ENCODE results near the gene ESR1. TPM values are rescaled to one million over a fixed set of nuclear protein-coding genes. Genes with fewer than 3 reads are reported as not detected.

The ESR1 gene
- total and polyA plus RNA-seq, 2 donors from 2014 or later: 1.1 to 5.2 TPM

DNA sequence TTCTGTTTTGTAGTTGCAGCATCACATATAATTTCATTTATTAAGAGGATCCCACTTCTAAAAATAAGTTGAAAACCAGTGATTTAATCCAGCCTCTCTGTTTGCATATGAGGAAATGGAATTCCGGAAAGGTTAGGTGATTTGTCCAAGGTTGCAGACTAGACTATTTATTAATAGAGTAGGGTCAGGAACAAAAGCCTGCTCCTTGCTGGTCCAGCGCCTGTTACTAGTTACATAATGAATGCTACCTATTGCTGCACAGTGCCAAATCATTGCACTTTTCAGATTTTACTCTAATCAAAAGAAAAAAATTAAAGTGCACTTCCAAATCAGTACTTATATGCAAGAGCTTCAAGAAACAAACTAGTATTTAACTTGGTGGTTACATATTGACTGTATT is 238.6 kb downstream of the ESR1 start:
- FAIRE-seq (no peak), DNase-seq (no peak)
- H3K4me1 ChIP-seq (ENCODE audit: control insufficient read depth in 2 of 3, insufficient read depth in 2 of 3, low read depth in 1 of 3, low read length in 3 of 3): no peaks in the 10 kb centered on the region
- no peak overlapping the region for H3K9ac ChIP-seq (ENCODE audit: low read length in 3 of 3)
- H3K9me3 ChIP-seq (ENCODE audit: control insufficient read depth in 2 of 3, insufficient read depth in 1 of 3, low read length in 3 of 3): no peaks in the 10 kb centered on the region
- H3K4me3 ChIP-seq (ENCODE audit: low read length in 3 of 3): no peak overlapping the region
- TF ChIP-seq, protein P1, sequence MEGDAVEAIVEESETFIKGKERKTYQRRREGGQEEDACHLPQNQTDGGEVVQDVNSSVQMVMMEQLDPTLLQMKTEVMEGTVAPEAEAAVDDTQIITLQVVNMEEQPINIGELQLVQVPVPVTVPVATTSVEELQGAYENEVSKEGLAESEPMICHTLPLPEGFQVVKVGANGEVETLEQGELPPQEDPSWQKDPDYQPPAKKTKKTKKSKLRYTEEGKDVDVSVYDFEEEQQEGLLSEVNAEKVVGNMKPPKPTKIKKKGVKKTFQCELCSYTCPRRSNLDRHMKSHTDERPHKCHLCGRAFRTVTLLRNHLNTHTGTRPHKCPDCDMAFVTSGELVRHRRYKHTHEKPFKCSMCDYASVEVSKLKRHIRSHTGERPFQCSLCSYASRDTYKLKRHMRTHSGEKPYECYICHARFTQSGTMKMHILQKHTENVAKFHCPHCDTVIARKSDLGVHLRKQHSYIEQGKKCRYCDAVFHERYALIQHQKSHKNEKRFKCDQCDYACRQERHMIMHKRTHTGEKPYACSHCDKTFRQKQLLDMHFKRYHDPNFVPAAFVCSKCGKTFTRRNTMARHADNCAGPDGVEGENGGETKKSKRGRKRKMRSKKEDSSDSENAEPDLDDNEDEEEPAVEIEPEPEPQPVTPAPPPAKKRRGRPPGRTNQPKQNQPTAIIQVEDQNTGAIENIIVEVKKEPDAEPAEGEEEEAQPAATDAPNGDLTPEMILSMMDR (IDR thresholded peaks at IDR 0.05; ENCODE audit: borderline replicate concordance, extremely low read depth, insufficient read depth): no peak
- intact Hi-C loops (cut with DNase I): no loop called here
- no peaks in the 10 kb centered on the region for H3K27me3 ChIP-seq (ENCODE audit: control insufficient read depth, insufficient read depth, low read length)
- no peak overlapping the region for H3K27ac ChIP-seq (ENCODE audit: low read depth in 2 of 2, low read length in 2 of 2)
- H3K36me3 ChIP-seq (ENCODE audit: control insufficient read depth in 2 of 3, insufficient read depth in 3 of 3, low read length in 3 of 3): no peaks in the 10 kb centered on the region

DNA sequence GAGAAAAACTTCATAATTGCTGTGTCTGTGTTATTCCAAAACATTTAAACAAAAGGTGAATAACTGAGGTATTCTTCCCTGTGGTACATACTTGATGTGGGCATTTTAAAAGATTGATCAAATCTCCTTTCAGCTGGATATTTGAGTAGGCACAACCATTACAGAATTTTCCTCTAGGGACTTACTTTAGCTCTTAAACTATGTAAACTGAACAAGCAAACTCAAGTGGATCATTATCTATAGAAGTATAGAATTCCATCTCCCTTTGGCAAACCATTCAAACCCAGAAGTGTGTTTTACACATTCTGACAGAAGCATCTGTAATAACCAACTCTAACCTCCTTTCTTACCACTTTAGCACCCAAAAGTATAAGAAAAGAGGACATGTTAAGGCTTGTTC is 241.4 kb downstream of the ESR1 start:
- FAIRE-seq (no peak), DNase-seq (no peak)
- Histone ChIP-seq H3K36me3 (ENCODE audit: control insufficient read depth in 2 of 3, insufficient read depth in 3 of 3, low read length in 3 of 3) (no peaks in the 10 kb centered on the region), H3K27ac (ENCODE audit: low read depth in 2 of 2, low read length in 2 of 2) (no peak overlapping the region), H3K9me3 (ENCODE audit: control insufficient read depth in 2 of 3, insufficient read depth in 1 of 3, low read length in 3 of 3) (no peaks in the 10 kb centered on the region), H3K4me1 (ENCODE audit: control insufficient read depth in 2 of 3, insufficient read depth in 2 of 3, low read depth in 1 of 3, low read length in 3 of 3) (no peaks in the 10 kb centered on the region), H3K9ac (ENCODE audit: low read length in 3 of 3) (no peak overlapping the region), H3K27me3 (ENCODE audit: control insufficient read depth, insufficient read depth, low read length) (no peaks in the 10 kb centered on the region), H3K4me3 (ENCODE audit: low read length in 3 of 3) (no peak overlapping the region)
- intact Hi-C loops (cut with DNase I): no loop called here
- TF ChIP-seq, protein P1 (IDR thresholded peaks at IDR 0.05; ENCODE audit: borderline replicate concordance, extremely low read depth, insufficient read depth): no peak

DNA sequence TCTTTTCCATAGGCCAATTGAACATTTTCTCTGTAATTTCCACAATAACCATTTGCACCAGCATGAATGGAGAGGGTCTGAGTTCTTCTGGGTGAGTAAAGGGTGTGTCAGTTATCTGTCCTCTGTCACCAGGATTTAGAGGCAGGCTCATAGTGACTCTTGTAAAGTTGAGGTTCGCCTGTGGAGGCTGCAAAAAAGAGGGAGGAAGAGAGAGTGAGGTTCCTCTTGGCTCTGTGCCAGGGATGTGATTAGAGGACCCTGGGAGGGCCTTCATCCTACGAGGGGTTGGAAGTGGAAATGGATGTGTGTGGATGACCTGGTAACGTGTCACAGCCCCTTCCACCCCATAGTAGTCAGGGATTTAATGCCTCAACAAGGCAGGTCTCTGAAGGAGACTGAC is 242.0 kb downstream of the ESR1 start:
- TF ChIP-seq, protein P1 (IDR thresholded peaks at IDR 0.05; ENCODE audit: borderline replicate concordance, extremely low read depth, insufficient read depth): no peak
- Histone ChIP-seq H3K36me3 (ENCODE audit: control insufficient read depth in 2 of 3, insufficient read depth in 3 of 3, low read length in 3 of 3) (no peaks in the 10 kb centered on the region), H3K9me3 (ENCODE audit: control insufficient read depth in 2 of 3, insufficient read depth in 1 of 3, low read length in 3 of 3) (no peaks in the 10 kb centered on the region), H3K27me3 (ENCODE audit: control insufficient read depth, insufficient read depth, low read length) (no peaks in the 10 kb centered on the region), H3K27ac (ENCODE audit: low read depth in 2 of 2, low read length in 2 of 2) (no peak overlapping the region), H3K4me1 (ENCODE audit: control insufficient read depth in 2 of 3, insufficient read depth in 2 of 3, low read depth in 1 of 3, low read length in 3 of 3) (no peaks in the 10 kb centered on the region), H3K4me3 (ENCODE audit: low read length in 3 of 3) (no peak overlapping the region), H3K9ac (ENCODE audit: low read length in 3 of 3) (no peak overlapping the region)
- FAIRE-seq: no peak
- intact Hi-C loops (cut with DNase I): no loop called here
- DNase-seq: no peak

Data from kidney (tissue), 14 donors.